HL-60/S4 treated with retinoic acid at 250 ng/mL for 4 days and 3 days (cell line): ENCODE data around the gene TMIGD1.

Experiments used
- in situ Hi-C: fragments of 300-500 bp; cut with MboI; formaldehyde crosslinking; loops from 2 replicates; pipeline ENCODE4 v1.7.0; 2022; ENCODE audit warnings: low sequenced_read_pairs

Gene TMIGD1, protein sequence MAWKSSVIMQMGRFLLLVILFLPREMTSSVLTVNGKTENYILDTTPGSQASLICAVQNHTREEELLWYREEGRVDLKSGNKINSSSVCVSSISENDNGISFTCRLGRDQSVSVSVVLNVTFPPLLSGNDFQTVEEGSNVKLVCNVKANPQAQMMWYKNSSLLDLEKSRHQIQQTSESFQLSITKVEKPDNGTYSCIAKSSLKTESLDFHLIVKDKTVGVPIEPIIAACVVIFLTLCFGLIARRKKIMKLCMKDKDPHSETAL

DNA sequence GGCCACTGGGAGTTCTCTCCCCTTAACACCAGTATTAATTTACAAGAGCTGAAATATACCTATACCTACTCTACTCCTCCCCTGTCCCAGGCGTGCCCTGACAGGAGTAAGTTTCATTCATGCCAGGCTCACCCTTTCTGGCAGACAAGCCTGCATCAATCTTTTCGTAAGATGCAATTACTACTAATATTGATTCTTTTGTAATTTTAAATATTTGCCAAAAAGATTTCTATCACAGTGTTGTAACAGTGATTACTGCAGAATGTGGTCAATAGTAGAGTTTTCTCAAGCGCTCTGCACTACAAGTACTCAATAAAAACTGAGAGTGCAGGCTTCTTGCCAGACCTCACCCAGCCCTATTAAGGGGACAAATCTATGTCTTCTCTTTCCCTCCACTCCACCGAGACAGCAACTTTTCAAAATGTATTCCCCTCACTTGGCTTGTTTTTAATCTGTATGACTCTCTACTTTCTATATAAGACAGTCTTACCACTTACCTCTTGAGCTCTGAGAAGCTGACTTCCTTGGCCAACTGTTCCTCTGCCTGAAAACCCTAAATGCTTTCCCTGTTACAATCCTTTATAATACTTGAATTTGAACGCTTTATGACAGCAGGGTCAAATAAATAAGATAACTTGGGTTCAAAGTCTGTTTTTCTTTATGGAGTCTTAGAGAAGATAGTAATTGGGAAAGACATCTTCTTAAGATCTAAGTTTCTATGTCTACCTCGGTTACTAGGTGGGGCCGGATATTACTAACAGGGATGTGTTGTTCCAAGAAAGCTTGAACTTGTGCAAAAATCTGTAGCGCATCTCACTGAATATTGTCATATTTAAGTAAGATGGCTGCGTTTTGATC is at the start of gene TMIGD1:
TSS of gene TMIGD1 (minus strand) at position 555 of the 858 bp plus-strand sequence. CDS start 1,924 bp downstream, outside the sequence.
- in situ Hi-C loops, result loop anchor here (25.0 kb wide), 1 partner anchor 379 kb away; no protein-coding TSS in a partner anchor

DNA sequence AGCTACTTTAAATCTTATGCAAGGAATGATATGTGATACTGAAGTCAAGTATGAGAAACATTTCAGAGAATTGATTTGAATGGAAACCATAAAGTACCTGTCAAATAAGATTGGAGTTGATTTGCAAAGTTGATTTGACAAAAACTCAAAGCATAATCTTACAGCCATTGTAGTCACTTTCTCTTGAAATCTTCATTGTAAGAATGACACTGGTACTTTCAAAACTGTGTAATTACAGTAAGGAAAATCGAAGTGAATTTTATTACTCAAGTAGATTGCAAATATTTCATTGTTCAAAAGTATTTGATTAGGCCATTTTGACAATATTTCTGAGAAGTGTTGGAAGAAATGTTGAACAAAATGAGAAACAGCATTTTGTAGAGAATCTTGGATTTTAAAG is 48.5 kb upstream of the TMIGD1 start:
- in situ Hi-C loops, result loop anchor here (10.0 kb wide), 1 partner anchor 62 kb away; no protein-coding TSS in a partner anchor

DNA sequence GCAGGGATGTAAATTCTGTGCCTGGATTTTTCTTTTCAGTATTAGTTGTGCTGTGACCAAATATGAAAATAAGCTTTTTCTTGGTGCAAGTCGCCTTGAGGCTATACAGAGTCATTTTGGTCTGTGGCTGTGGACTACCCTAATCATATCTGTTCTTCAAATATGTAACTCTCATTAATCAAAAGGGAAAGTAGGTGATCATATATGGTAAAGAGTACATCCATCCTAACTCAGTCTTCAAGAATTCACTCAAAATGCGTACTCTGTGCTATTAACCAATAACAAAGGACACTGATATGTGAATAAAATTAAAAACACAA is 47.4 kb upstream of the TMIGD1 start:
- in situ Hi-C loops, result loop anchor here (10.0 kb wide), 1 partner anchor 64 kb away; no protein-coding TSS in a partner anchor

DNA sequence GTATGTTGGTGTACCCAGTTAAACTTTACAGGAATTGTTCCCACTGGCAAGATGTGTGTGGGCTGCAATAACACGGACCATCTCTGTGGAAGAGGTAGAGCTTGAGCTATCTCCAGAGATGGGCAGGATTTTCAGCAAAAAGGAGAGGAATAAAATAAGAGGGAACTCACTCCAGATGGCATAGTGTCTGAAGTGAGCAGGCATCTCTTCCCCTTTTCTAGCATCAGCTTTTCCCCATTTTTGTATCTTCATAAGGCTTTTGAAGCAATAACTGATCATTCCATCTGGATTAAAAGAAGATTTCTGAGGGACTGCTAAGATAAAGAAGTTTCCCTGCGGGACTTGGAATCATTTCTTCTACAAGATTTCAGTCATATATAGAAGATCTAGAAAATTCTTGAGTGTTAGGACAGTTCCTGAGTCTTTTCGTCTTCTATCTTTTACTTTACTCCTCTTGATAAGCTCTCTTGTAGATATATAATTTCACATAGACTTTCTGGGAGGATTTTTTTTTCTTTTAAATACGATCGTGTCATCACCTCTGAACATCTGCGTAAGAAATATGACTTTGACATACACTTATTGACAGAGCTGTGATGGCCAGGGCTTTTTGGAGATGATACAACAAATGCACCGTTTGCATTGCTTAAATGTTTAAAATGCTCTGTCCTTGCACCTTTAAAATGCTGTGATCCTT is 46.9 kb upstream of the TMIGD1 start:
- in situ Hi-C loops, result loop anchor here (10.0 kb wide), 1 partner anchor 64 kb away; no protein-coding TSS in a partner anchor

DNA sequence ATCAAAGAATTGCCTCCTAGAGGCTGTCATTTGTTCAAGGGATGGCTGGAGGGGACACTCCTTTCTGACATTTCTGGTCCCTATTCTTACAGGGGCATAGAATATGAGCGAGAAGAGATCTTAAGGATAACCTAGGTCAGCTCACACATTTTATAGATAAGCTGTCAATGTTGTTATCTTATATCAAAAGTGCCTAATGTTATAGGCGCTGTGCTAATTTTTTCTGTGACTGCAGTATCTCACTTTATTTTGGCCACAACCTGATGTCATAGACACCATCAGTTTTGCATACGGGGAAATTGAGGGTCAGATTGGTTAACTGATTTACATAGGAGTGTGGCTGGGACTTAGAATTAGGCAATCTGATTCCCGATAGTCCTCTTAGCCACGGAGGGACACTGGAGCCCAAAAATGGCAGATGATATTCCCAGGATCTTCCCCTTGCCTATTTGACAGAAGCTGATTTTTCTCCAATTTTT is 46.1 kb upstream of the TMIGD1 start:
- in situ Hi-C loops, result loop anchor here (10.0 kb wide), 1 partner anchor 65 kb away; no protein-coding TSS in a partner anchor

DNA sequence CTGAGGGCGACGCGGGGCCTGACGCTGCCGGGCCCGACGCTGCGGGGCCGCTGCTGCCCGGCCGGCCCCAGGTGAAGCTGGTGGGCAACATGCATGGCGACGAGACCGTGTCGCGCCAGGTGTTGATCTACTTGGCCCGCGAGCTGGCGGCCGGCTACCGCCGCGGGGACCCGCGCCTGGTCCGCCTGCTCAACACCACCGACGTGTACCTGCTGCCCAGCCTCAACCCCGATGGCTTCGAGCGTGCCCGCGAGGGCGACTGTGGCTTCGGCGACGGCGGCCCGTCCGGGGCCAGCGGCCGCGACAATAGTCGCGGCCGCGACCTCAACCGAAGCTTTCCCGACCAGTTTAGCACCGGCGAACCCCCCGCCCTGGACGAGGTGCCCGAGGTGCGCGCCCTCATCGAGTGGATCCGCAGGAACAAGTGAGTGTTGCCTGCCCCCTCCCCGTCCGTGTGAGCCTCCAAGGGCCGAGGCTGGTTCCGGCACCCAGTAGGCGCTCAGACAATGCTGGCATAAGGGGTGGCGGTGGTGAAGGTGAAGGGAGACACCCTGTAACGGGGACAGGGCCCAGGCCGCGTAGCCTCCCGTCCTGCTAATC is 45.5 kb upstream of the TMIGD1 start:
- in situ Hi-C loops, result no loop called here

DNA sequence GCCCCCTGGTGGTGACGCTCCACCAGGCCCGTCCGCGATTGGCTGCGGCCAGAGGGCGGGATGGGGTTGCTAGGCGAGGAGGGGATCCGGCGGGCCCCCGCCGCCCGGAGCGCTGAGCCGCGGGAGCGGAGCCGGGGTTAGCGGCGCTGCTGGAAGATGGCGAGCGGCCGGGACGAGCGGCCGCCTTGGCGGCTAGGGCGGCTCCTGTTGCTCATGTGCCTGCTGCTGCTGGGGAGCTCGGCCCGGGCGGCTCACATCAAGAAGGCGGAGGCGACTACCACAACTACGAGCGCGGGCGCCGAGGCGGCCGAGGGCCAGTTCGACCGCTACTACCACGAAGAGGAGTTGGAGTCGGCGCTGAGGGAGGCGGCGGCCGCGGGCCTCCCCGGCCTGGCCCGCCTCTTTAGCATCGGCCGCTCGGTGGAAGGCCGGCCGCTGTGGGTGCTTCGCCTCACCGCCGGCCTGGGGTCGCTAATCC is 45.0 kb upstream of the TMIGD1 start, which contains the start of gene CPD:
TSS of gene CPD (plus strand) at position 103 of the 478 bp plus-strand sequence. CDS start at position 157, 54 bp downstream.
- in situ Hi-C loops, result no loop called here

DNA sequence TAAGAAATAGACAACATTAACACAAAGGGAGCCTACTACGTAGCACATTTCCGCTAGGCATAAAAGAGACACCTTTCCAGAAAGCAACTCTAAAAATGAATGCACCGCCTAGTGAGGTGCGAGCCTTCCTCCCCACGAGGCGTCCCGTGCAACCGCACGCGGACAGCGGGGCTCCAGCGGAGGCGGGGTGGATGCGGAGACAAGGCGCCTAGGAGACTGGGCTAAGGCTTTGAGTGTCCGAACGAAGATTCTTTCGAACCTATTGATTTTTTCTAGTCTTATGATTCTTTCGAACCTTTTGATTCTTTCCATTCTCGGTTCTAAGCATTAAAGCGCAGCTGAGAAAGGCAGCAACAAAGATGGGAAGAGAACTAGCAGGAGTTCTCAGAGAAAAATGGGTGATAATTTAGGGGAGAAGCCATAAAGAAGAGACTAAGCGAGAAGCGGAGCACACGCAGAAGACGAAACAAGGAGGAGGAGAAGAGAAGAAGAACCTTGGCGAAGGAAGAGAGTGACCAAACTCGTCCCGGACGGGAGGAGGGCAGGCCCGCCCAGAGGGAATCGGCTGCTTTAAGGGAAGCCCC is 44.5 kb upstream of the TMIGD1 start:
- in situ Hi-C loops, result no loop called here

DNA sequence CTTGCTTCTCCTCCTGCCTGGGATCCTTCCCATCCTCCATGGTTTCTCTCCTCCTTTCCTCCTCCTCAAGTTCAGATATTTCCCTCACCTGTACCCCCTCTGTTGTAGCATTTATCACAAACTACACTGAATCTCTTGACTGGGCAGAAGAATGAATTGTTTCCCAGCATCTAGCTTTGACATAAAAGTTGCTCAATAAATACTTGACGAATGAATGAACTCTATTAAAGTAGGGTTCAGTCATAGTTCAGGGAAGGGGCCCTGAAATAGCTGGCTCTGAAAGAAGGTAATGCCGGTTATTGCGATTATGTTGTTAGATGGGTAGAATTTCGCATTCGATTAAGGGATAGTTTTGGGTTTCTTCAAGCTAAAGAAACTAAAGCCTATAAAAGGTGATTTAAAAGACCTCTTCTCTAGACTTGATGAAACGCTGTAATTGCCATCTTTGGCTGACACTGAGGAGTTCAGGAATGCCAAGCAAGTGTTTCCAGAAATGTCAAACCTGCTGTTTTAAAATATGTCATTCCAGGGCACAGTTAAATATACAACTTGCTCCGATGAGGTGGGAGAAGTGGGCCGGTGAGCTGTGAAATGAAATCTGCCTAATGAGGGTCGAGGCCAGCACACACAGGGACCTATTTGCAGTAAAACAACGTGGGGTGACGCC is 43.9 kb upstream of the TMIGD1 start:
- in situ Hi-C loops, result no loop called here

DNA sequence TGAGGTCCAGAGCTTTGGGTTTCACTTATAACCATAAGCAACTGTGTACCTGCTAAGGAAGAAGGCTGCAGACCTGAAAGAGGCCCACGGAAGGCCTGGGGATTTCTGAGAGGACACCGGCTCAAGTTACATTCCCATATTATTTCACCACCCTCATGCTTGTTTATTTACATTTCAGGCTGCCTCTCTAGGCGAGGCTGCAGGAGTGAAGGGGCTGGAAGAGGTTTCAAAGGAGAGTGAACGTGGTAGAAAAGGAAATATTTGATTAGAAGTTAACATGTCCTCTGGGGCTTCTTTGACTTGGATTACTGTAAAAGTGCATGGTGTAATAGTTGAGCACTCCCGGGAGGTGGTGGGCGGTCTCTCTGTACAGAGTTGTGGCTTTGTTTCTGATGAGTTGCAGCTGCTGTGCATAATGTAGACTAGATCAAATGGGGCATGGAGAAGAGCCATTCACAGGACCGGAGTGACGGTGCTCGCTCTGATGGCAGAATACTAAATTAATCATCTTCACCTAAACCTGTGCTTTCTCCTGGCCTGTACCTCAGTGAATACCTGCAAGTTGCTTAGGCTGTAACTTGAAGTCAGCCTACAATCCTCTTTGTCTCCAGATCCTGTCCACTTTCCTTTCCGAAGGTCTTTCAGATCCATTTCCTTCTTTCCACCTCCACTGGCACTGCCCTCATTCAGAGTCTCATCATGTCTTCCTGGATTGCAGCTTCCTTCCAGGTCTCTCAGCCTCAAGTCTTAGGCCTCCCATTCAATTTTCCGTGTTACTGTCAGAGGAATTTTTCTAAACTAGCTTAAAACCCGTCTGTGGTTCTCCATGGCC is 43.0 kb upstream of the TMIGD1 start:
- in situ Hi-C loops, result no loop called here

DNA sequence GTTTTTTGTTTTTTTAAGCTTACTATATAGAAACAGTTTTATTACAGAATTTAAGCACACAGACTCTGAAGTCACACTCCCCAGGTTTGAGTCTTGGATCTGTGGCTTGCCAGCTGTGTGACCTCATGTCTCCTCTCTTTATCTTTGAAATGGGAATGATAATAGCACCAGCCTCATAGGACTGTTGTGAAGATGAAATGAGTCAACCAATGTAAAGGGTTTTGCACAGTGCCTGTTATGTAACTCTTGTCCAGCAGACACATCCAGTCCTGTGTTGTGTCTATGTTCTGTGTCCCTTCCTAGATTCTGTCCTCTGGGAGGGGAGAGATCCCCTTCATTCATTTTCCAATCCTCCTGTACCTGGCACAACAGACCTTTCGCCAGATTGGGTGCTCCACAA is 41.8 kb upstream of the TMIGD1 start:
- in situ Hi-C loops, result no loop called here

DNA sequence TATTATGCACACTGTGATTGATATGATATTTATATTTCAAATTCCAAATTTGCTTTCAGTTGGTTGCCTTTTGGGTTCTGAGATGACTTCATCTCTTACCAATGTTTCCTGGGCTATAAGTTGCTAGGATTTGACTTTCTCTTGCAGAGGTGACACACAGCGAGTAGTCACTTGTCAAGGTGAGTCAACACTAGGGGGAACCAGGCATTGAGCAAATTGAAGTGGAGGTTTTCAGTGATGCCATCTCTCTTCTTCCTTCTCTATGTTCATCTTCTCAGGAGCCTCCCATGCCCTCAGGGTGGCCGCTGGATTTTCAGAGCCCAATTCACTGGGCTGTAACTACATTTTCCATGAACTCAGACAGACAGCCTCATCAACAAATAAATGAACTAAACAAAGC is 38.9 kb upstream of the TMIGD1 start:
- in situ Hi-C loops, result no loop called here

DNA sequence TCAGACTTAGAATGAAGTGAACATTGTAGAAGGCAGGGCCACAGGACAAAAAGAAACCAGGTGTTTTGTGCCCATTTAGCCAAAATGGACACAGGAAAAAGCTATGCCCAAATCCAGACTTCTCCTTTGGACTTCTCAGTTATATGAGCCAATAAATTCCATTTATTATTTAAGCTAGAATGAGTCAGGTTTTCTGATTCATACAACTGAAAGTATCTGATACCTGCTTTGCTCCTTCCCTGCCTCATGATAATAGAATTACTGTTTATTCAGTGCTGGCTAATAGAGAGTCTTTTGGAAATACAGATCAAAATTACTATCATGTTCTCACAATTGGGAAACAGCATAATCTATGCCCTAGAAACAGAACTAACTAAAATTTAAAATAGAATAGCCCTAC is 36.1 kb upstream of the TMIGD1 start:
- in situ Hi-C loops, result no loop called here

DNA sequence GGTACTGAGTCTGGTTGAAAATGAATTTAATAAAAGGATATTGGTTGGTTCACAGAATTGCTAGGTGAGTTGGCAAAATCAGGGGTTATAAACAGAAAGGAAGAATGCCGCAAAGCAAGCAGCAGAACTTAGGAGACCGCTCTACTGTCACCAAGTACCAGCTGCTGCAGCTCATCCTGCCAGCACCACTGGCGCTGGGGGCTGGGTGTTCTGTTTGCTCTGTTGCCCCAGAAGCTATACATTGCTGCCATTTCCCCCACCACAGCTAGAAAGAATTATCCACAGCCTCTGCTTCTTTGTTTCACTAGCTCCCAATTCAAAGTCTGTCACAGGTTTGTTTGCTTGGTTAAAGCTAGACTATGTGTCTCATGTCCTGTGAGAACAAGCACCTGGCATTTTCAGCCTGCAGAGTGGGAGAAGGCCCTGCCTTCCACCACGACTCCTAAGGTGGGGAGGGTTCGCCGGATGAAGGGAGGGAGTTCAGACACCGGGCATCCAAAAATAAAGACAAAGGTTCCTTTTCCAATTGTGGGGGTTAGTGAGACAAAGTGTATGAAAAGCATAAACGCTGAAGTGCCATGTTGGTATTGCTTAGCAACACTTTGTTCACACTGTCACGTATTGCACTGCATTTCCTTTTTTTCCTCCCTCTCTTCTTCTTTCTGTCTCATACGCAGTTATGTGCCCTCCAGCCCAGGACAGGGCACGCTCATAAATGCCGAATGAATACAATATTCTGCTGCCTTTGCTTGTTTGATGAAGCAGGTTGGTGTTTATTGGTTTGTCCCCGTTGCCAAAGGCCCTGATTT is 35.3 kb upstream of the TMIGD1 start:
- in situ Hi-C loops, result no loop called here

DNA sequence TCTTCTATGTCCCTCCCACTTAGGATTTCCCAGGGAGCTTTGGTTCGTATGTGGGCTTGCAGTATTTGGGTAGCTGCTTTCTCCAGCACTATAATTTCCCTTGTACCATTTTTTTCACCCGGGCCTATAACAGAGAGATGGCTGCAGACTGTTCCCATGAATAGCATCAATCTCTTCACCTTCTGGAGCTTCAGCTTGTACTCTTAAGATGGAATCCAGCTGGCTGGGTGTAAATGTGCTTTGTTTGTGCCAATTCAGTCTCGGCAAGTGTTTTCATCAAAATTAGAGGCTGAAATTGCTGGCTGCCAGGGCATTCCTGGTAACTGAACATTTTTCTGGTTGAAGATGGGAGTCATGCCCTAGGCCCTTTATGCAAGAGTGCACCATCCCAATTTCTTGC is 32.7 kb upstream of the TMIGD1 start:
- in situ Hi-C loops, result no loop called here

DNA sequence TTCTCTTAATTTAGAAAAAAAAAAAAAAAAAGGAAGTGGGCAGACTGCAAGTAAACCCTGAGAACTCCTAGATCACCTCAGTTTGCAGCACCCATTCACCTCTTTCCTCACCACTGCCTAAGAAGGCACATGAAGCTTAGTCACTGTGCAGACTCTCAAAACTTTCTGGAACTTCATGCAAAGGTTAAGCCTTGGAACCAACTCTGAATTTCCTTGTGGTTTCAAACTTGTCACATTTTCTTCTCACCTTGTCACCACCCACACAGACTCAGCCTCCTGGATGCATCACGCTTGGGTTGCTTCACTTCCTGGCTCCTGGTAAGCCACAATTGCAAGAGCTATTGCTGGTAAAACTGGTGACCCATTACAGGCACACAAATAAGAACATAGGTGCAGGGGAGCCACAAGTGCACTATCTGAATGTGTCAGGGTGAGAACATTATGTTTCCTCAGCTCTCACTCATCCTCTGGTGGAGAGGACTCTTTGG is 29.9 kb upstream of the TMIGD1 start:
- in situ Hi-C loops, result no loop called here

DNA sequence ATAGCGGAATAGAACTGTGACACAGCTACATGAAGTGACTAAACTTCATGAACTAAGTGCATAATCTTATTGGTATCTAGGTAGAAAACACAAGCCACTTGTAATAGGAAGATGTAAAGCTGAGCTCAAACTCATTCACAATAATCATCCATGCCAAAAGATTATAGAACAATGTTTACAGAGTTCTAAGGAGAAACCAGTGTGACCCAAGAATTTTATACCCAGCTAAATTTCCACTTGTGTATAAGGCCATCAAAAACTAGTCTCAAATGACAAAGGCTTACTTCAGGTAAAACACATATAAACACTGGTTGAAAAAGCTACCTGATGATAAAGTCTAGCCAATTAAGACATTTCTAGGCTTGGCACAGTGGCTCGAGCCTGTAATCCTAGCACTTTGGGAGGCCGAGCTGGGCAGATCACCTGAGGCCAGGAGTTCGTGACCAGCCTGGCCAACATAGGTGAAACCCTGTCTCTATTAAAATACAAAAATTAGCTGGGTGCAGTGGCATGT is 28.0 kb upstream of the TMIGD1 start:
- in situ Hi-C loops, result no loop called here
